ENCODE results near the gene IFITM1. TPM values are rescaled to one million over a fixed set of nuclear protein-coding genes. Genes with fewer than 3 reads are reported as not detected.

IFITM1 gene
- total and polyA plus RNA-seq, 2 of the 8 experiments (the other 6 are each of a cell fraction or from before 2014, with no cell fraction given): 394 to 1,464 TPM

- TF ChIP-seq, protein P1, sequence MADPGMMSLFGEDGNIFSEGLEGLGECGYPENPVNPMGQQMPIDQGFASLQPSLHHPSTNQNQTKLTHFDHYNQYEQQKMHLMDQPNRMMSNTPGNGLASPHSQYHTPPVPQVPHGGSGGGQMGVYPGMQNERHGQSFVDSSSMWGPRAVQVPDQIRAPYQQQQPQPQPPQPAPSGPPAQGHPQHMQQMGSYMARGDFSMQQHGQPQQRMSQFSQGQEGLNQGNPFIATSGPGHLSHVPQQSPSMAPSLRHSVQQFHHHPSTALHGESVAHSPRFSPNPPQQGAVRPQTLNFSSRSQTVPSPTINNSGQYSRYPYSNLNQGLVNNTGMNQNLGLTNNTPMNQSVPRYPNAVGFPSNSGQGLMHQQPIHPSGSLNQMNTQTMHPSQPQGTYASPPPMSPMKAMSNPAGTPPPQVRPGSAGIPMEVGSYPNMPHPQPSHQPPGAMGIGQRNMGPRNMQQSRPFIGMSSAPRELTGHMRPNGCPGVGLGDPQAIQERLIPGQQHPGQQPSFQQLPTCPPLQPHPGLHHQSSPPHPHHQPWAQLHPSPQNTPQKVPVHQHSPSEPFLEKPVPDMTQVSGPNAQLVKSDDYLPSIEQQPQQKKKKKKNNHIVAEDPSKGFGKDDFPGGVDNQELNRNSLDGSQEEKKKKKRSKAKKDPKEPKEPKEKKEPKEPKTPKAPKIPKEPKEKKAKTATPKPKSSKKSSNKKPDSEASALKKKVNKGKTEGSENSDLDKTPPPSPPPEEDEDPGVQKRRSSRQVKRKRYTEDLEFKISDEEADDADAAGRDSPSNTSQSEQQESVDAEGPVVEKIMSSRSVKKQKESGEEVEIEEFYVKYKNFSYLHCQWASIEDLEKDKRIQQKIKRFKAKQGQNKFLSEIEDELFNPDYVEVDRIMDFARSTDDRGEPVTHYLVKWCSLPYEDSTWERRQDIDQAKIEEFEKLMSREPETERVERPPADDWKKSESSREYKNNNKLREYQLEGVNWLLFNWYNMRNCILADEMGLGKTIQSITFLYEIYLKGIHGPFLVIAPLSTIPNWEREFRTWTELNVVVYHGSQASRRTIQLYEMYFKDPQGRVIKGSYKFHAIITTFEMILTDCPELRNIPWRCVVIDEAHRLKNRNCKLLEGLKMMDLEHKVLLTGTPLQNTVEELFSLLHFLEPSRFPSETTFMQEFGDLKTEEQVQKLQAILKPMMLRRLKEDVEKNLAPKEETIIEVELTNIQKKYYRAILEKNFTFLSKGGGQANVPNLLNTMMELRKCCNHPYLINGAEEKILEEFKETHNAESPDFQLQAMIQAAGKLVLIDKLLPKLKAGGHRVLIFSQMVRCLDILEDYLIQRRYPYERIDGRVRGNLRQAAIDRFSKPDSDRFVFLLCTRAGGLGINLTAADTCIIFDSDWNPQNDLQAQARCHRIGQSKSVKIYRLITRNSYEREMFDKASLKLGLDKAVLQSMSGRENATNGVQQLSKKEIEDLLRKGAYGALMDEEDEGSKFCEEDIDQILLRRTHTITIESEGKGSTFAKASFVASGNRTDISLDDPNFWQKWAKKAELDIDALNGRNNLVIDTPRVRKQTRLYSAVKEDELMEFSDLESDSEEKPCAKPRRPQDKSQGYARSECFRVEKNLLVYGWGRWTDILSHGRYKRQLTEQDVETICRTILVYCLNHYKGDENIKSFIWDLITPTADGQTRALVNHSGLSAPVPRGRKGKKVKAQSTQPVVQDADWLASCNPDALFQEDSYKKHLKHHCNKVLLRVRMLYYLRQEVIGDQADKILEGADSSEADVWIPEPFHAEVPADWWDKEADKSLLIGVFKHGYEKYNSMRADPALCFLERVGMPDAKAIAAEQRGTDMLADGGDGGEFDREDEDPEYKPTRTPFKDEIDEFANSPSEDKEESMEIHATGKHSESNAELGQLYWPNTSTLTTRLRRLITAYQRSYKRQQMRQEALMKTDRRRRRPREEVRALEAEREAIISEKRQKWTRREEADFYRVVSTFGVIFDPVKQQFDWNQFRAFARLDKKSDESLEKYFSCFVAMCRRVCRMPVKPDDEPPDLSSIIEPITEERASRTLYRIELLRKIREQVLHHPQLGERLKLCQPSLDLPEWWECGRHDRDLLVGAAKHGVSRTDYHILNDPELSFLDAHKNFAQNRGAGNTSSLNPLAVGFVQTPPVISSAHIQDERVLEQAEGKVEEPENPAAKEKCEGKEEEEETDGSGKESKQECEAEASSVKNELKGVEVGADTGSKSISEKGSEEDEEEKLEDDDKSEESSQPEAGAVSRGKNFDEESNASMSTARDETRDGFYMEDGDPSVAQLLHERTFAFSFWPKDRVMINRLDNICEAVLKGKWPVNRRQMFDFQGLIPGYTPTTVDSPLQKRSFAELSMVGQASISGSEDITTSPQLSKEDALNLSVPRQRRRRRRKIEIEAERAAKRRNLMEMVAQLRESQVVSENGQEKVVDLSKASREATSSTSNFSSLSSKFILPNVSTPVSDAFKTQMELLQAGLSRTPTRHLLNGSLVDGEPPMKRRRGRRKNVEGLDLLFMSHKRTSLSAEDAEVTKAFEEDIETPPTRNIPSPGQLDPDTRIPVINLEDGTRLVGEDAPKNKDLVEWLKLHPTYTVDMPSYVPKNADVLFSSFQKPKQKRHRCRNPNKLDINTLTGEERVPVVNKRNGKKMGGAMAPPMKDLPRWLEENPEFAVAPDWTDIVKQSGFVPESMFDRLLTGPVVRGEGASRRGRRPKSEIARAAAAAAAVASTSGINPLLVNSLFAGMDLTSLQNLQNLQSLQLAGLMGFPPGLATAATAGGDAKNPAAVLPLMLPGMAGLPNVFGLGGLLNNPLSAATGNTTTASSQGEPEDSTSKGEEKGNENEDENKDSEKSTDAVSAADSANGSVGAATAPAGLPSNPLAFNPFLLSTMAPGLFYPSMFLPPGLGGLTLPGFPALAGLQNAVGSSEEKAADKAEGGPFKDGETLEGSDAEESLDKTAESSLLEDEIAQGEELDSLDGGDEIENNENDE (IDR thresholded peaks at IDR 0.05; ENCODE audit: insufficient replicate concordance, low read length): no peak
- no peak for TF ChIP-seq NANOG (IDR thresholded peaks at IDR 0.05; ENCODE audit: insufficient read depth, low read depth, low read length, poor library complexity, severe bottlenecking)
- no peak for TF ChIP-seq KDM1A (IDR thresholded peaks at IDR 0.05; ENCODE audit: borderline replicate concordance, low read length)
- no peak for TF ChIP-seq BCL11A (IDR thresholded peaks at IDR 0.05; ENCODE audit: low read depth in 2 of 2, low read length in 2 of 2)
Observed at GRCh38 chr11:303363-303762, 10.5 kb upstream of the IFITM1 start (continued).
